ENCODE data around the gene ARAP1. TPM values are rescaled to one million over a fixed set of nuclear protein-coding genes. Genes with fewer than 3 reads are reported as not detected.

Gene ARAP1
- total RNA-seq, 4 donors from 2014 or later = 18.3 to 52.0 (median 26.0) TPM

DNA sequence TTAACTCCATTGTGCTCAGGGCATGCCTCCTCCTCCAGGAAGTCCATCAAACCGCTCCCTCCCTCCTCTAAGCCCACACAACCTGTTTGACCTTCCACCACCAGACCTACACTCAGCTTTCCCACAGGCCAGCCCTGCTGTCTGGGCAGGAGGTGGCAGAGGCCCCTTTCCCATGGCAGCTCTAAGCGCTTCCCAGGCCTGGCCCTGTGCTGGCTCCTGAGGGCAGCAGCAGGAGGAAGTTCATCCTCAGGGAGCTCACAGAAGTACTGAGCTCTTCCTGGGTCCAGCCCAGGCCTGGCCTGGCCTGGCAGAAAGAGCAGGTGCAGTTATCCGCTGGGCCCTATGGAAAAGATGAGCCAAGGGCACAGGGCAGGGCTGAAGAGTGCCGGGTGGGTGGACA is 31.4 kb downstream of the ARAP1 start:
- H3K27me3 ChIP-seq = no peaks in the 10 kb centered on the region
- no peak for ATAC-seq
- no peaks in the 10 kb centered on the region for H3K36me3 ChIP-seq
- in situ Hi-C loops (cut with MboI; ENCODE audit: low sequenced_read_pairs in 4 of 4) (loop anchor here in 3 of 4 donors (5.0 to 25.0 kb wide), 4 partner anchors 64 to 467 kb away; partner anchors contain the start of gene STARD10 (in 1 of the 3)), intact Hi-C loops (cut with DNase I; ENCODE audit: low total_unique reads) (no loop called here)
- no peak for TF ChIP-seq POLR2A (IDR thresholded peaks at IDR 0.05)
- TF ChIP-seq, protein P1, sequence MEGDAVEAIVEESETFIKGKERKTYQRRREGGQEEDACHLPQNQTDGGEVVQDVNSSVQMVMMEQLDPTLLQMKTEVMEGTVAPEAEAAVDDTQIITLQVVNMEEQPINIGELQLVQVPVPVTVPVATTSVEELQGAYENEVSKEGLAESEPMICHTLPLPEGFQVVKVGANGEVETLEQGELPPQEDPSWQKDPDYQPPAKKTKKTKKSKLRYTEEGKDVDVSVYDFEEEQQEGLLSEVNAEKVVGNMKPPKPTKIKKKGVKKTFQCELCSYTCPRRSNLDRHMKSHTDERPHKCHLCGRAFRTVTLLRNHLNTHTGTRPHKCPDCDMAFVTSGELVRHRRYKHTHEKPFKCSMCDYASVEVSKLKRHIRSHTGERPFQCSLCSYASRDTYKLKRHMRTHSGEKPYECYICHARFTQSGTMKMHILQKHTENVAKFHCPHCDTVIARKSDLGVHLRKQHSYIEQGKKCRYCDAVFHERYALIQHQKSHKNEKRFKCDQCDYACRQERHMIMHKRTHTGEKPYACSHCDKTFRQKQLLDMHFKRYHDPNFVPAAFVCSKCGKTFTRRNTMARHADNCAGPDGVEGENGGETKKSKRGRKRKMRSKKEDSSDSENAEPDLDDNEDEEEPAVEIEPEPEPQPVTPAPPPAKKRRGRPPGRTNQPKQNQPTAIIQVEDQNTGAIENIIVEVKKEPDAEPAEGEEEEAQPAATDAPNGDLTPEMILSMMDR (IDR thresholded peaks at IDR 0.05 in 4 of 5, conservative IDR thresholded peaks at IDR 0.05 in 1 of 5) = no peak
- H3K4me3 ChIP-seq = peak overlapping the region; percentile 58 to 75 (median 70)
- peak overlapping the region; percentile 88 to 97 (median 90) for H3K27ac ChIP-seq
- peaks cover 54 to 59% of the 10 kb centered on the region in 2 donors for H3K4me1 ChIP-seq
- H3K9me3 ChIP-seq = no peaks in the 10 kb centered on the region
- no peak for DNase-seq

DNA sequence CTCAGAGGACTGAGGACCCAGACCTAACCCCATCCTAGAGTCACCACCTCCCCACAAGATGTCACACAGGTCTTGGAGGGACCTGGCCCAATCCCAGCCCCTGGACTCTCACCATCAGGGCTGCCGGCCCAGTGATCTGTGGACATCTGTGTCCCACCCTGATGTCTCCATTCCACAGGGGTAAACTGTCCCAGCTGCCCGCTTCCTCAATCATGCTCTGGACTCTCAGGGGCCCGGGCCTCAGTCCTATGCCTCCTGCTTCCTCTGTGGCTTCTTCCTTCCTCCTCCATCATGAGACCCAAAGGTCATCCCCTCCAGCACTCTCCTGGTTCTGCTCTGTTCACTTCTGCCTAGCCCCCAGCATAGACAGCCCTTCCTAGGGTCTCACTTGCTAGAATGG is 32.2 kb downstream of the ARAP1 start:
- DNase-seq (no peak), ATAC-seq (no peak)
- in situ Hi-C loops (cut with MboI; ENCODE audit: low sequenced_read_pairs in 4 of 4) (loop anchor here in 3 of 4 donors (5.0 to 25.0 kb wide), 4 partner anchors 65 to 467 kb away; partner anchors contain the start of gene STARD10 (in 1 of the 3)), intact Hi-C loops (cut with DNase I; ENCODE audit: low total_unique reads) (no loop called here)
- no peaks in the 10 kb centered on the region for H3K9me3 ChIP-seq
- no peaks in the 10 kb centered on the region for H3K27me3 ChIP-seq
- H3K27ac ChIP-seq = peak overlapping the region; percentile 88 to 97 (median 90)
- peak overlapping the region; percentile 58 to 75 (median 70) for H3K4me3 ChIP-seq
- no peak for TF ChIP-seq POLR2A (IDR thresholded peaks at IDR 0.05)
- TF ChIP-seq, protein P1 (IDR thresholded peaks at IDR 0.05 in 4 of 5, conservative IDR thresholded peaks at IDR 0.05 in 1 of 5) = no peak
- no peaks in the 10 kb centered on the region for H3K36me3 ChIP-seq
- H3K4me1 ChIP-seq = peaks cover 57 to 65% of the 10 kb centered on the region in 2 donors

DNA sequence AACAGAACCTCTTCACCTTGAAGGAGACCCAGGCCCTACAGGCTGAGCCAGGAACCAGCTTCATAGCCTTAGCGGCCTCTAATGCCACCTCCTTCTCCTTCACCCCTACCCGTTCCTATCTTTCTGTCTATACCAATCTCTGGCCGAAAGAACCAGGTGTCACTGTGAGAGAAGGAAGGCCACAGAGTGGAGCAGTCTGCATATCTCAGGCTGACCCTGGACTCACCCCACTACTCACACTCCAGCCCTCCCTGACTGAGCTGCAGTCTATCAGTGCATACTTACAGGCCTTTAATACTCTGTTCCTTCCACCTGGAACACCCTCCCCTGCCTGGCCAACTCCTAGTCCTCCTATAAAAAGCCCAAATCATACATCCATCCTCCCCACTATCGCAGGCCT is 32.7 kb downstream of the ARAP1 start:
- Histone ChIP-seq H3K27ac (peak overlapping the region; percentile 88 to 97 (median 90)), H3K4me3 (no peak overlapping the region), H3K9me3 (no peaks in the 10 kb centered on the region), H3K36me3 (no peaks in the 10 kb centered on the region), H3K27me3 (no peaks in the 10 kb centered on the region), H3K4me1 (peaks cover 61 to 67% of the 10 kb centered on the region in 2 donors)
- ATAC-seq = no peak
- in situ Hi-C loops (cut with MboI; ENCODE audit: low sequenced_read_pairs in 4 of 4) = loop anchor here in 1 of 4 donors (25.0 kb wide), 1 partner anchor 468 kb away; no protein-coding TSS in a partner anchor
- DNase-seq = no peak
- TF ChIP-seq POLR2A (IDR thresholded peaks at IDR 0.05) = no peak
- TF ChIP-seq, protein P1 (IDR thresholded peaks at IDR 0.05 in 4 of 5, conservative IDR thresholded peaks at IDR 0.05 in 1 of 5) = no peak
- intact Hi-C loops (cut with DNase I; ENCODE audit: low total_unique reads) = no loop called here

DNA sequence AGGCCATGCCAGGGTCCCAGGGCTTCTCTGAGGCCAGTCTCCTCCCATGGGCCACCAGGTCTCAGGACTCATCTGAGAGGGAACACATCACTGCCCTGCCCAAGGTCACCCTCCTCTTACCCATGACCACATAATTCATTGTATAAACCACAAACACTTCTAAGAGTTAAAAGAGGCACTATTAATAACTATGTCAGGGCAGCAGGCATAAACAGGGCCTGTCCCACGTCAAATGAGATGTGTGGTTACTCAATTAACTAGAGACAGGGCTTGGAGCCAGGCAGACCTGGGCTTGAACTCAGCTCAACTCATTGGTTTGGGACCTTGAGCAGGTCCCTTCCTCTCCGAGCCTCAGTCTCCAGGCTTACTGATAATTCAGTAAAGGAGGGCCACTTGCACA is 33.1 kb downstream of the ARAP1 start:
- Histone ChIP-seq H3K27me3 (no peaks in the 10 kb centered on the region), H3K9me3 (no peaks in the 10 kb centered on the region), H3K36me3 (no peaks in the 10 kb centered on the region), H3K4me3 (no peak overlapping the region), H3K4me1 (peaks cover 61 to 67% of the 10 kb centered on the region in 2 donors), H3K27ac (peak overlapping the region; percentile 88 to 97 (median 90))
- intact Hi-C loops (cut with DNase I; ENCODE audit: low total_unique reads) = no loop called here
- DNase-seq (peak; percentile 31 to 72), ATAC-seq (peak; percentile 58 to 60)
- TF ChIP-seq, protein P1 (IDR thresholded peaks at IDR 0.05 in 4 of 5, conservative IDR thresholded peaks at IDR 0.05 in 1 of 5) = no peak
- no peak for TF ChIP-seq POLR2A (IDR thresholded peaks at IDR 0.05)
- in situ Hi-C loops (cut with MboI; ENCODE audit: low sequenced_read_pairs in 4 of 4) = loop anchor here in 1 of 4 donors (25.0 kb wide), 1 partner anchor 468 kb away; no protein-coding TSS in a partner anchor

Data from gastrocnemius medialis (tissue), 4 donors.